T-helper 2 cell (primary cell): ENCODE measurements around the gene AP4S1.
"Not testable (repeated sequence)": the region's sequence is repeated elsewhere in the genome, so short reads cannot be mapped to it uniquely, and the experiment has no call there.

ENCODE experiments used
- DNase-seq, 5 experiments: peaks; one replicate each; pipeline versions ENCODE4 v3.0.0 to v3.0.0-alpha.2; 2012 to 2022

Gene AP4S1

DNA sequence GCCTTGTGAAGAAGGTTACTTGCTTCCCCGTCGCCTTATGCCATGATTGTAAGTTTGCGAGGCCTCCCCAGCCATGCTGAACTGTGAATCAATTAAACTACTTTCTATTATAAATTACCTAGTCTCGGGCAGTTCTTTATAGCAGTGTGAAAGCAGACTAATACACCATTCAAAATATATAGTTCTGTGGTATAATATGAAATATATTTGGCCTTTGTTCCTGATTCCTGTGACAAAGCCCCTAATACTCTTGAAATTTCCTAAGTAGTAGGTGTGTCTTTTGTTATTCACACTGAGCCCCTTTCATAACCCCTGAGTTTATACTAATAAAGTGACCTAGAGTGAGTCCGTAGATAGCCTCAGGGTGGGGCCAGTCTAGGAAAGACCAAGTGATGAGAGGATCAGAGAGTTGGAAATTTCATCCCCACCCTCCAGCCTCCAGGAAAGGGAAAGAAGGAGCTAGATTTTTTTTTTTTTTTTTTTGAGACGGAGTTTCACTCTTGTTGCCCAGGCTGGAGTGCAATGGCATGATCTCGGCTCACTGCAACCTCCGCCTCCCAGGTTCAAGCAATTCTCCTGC is 20.1 kb downstream of the AP4S1 start:
- DNase-seq: no peak

- DNase-seq: no peak
These were observed 22.1 kb downstream of the AP4S1 start for GRCh38 chr14:31047503-31047902.

DNA sequence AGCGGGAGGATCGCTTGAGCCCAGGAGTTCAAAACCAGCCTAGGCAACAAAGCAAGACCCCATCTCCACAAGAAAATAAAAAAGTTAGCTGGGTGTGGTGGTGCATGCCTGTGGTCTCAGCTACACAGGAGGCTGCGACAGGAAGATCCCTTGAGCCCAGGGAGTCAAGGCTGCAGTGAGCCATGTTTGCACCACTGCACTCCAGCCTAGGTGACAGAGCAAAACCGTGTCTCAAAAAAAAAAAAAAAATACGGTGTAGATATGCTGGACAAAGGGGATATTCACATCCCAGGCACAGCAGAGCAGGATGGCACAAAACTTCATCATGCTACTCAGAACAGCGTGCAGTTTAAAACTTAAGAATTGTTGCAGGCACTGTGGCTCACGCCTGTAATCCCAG is 25.6 kb downstream of the AP4S1 start:
- DNase-seq: no peak

- no peak for DNase-seq
These were observed 26.1 kb downstream of the AP4S1 start for GRCh38 chr14:31051511-31051910.

GRCh38 chr14:31052905-31053586 is 27.6 kb downstream of the AP4S1 start:
- not testable (repeated sequence) for DNase-seq

DNA sequence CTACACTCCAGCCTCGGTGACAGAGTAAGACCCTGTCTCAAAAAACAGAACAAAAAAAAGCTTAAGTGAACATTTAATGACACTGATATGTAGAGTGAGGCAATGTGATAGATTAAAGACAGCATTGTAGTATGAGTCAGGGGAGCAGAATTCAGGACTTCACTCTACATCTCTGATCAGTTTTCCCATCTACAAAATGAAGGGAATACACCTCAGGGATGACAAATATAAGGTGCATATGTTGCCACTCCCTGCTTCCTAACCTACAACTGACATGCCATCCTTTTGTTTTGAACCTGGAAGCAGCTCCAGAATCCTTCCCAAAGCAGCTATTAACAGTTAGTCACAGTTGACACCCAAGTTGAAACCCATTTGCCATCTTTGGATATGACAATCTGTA is 31.6 kb downstream of the AP4S1 start:
- DNase-seq: no peak

DNA sequence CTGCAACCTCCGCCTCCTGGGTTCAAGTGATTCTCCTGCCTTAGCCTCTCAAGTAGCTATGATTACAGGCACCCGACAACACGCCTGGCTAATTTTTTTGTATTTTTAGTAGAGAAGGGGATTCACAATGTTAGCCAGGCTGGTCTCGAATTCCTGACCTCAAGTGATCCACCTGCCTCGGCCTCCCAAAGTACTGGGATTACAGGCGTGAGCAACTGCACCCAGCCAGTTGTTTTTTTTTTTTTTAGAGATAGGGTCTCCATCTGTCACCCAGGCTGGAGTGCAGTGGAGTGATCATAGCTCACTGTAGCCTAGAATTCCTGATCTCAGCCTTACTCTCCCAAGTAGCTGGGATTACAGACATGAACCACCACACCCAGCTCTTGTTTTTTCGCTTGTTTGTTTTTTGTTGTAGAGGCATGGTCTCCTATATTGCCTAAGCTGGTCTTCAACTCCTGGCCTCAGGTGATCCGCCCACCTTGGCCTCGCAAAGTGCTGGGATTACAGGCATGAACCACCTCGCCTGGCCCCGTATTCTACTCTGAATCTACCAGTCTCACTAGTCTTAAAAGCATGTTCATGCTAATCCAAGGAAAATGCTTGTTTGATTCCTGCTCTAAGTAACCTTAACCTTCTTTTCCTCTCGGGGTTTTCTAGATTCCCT is 32.4 kb downstream of the AP4S1 start:
- no peak for DNase-seq

- DNase-seq: no peak
These were observed 33.9 kb downstream of the AP4S1 start for GRCh38 chr14:31059152-31059924.

- DNase-seq: no peak
These were observed 34.9 kb downstream of the AP4S1 start for GRCh38 chr14:31060253-31060875.

DNA sequence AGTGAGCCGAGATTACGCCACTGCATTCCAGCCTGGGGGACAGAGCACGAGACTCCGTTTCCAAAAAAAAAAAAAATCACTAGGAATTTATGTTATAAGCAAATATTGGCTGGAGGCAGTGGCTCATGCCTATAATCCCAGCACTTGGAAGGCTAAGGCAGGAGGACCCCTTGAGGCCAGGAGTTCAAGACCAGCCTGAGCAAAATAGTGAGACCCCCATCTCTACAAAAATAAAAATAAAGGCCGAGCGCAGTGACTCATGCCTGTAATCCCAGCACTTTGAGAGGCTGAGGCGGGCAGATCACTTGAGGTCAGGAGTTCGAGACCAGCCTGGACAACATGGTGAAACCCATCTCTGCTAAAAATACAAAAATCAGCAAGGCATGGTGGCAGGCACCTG is 37.5 kb downstream of the AP4S1 start:
- not testable (repeated sequence) for DNase-seq

- no peak for DNase-seq
These were observed 42.8 kb downstream of the AP4S1 start for GRCh38 chr14:31068235-31068634.

GRCh38 chr14:31069343-31069742 is 43.9 kb downstream of the AP4S1 start:
- no peak for DNase-seq

DNA sequence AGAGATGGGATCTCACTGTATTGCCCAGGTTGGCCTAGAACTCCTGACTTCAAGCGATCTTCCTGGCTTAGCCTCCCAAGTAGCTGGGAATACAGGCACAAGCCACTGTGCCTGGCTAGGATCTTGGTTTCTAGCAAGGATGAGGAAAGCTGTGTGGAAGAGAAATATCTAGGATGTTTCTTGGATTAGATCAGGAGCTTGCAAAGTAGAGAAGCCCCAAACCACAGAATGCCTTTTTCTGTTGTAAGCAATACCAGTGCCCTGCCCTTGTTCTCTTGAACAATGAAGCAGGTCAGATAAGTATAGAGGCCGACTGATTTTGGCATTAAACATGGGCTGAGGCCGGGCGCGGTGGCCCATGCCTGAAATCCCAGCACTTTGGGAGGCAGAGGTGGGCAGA is 45.0 kb downstream of the AP4S1 start:
- no peak for DNase-seq

GRCh38 chr14:31071151-31071550 is 45.7 kb downstream of the AP4S1 start:
- no peak for DNase-seq

DNA sequence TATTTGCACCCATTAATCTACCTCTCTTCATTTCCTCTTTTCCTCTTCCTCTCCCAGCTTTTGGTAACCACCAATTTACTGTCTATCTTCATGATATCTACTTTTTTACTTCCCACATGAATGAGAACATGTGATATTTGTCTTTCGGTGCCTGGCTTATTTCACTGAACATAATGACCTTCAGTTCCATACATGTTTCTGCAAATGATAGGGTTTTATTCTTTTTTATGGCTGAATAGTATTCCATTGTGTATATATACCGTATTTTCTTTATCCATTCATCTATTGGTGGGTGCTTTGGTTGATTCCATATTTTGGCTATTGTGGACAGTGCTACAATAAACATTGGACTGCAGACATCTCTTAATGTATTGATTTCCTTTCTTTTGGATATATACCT is 49.7 kb downstream of the AP4S1 start:
- no peak for DNase-seq

DNA sequence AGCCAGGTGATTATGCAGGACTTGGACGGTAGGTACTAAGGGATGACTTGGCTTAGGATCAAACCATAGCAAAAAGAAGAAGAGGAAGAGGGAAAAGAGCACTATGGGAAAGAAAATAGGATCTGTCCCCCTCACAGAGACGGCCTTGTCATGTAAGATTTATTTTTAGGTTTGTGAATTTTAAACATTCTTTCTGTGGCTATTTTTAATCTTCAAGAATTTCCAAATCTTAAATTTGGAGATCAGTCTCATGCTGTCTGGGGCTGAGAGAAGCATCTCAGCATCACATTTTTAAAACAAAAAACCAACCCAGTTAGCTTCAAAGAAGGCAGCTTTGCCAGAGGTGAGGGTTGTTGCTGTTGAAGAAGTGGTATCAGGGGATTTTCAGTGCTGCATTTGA is 53.3 kb downstream of the AP4S1 start:
- DNase-seq: no peak

GRCh38 chr14:31080056-31080455 is 54.6 kb downstream of the AP4S1 start:
- DNase-seq: no peak

GRCh38 chr14:31080484-31080883 is 55.0 kb downstream of the AP4S1 start:
- no peak for DNase-seq

DNA sequence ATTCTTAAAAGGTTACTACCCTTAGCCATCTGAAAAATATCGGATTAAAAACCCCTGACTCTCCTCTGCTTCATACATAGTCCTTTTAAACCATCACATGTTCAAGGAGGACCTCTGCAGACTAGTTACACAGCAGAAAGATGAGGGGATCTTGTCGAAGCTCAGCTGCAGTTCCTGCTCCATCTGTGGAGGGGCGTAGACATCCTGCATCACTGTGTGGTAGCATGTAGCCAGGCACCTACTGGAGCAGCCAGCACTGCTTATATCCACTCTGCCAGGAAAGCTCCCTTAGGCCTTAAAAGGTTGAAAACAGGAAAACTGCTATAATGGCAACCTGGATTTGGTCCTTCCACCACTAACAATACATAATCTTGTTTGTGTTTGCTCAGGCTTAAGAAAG is 58.3 kb downstream of the AP4S1 start:
- DNase-seq: no peak

GRCh38 chr14:31084385-31084784 is 58.9 kb downstream of the AP4S1 start:
- DNase-seq: no peak

DNA sequence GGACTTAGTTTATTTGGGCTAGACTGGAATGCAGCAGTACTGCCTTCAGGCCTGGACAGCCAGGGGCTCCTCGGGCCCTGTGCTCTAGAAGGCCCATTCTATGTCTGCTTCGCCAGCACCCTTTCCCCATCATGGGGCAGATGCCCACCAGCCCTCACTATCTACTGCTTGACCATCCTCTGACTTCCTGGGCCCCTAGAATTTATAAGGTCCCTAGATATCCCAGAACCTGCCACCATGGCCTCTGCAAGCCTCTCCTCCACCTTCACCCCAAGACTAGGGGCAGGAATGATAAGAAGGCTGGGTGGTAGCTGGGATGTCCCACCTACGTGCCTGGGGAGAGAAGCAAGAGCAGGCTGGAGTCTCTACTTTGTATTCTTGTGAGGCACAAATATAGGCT is 59.6 kb downstream of the AP4S1 start:
- no peak for DNase-seq

- not testable (repeated sequence) for DNase-seq
These were observed 61.0 kb downstream of the AP4S1 start for GRCh38 chr14:31086466-31086865.
